Mucosa of descending colon (tissue), 3 donors: ENCODE data around the gene OPRD1. TPM values are rescaled to one million over a fixed set of nuclear protein-coding genes. Genes with fewer than 3 reads are reported as not detected.

Experiments used
- ATAC-seq: fragments of 200-7000 bp; cut with Tn5 transposase; one replicate; pipeline ENCODE4 v1.9.1; 2020; ENCODE audit warnings: mild to moderate bottlenecking, moderate library complexity
- DNase-seq, 3 donors: peaks; one replicate each; pipeline ENCODE4 v3.0.0-alpha.2; 2020
- H3K36me3 ChIP-seq: fragments of 200-600 bp; one replicate; pipeline ENCODE4 v1.8.0; 2021; ENCODE audit warnings: low read depth, mild to moderate bottlenecking
- H3K4me1 ChIP-seq: fragments of 200-600 bp; one replicate; pipeline ENCODE4 v1.8.0; 2021; ENCODE audit warnings: low read depth, mild to moderate bottlenecking
- H3K4me3 ChIP-seq: fragments of 200-600 bp; one replicate; pipeline ENCODE4 v1.8.0; 2021; ENCODE audit warnings: mild to moderate bottlenecking
- H3K9me3 ChIP-seq: fragments of 200-600 bp; one replicate; pipeline ENCODE4 v1.8.0; 2021; ENCODE audit warnings: mild to moderate bottlenecking
- CTCF ChIP-seq: fragments of 200-600 bp; IDR thresholded peaks from one replicate; pipeline ENCODE4 v1.8.0; 2022; ENCODE audit warnings: antibody characterized with exemption, mild to moderate bottlenecking
- intact Hi-C, 2 donors: fragments of 100-400 bp; cut with DNase I in 1 of 2; cut with micrococcal nuclease in 1 of 2; formaldehyde crosslinking; loops; one replicate each; pipeline versions ENCODE4 v1.11.0 to v1.11.1; 2022; cut with DNase I, micrococcal nuclease
- total RNA-seq, 3 donors: library from RNA; stranded (reverse); fragmentation: NEBNext Ultra II Directional in 2 of 3; extraction: Animal tissue kit (Norgen Biotek cat#: 25700) in 2 of 3; gene quantifications; one replicate each; pipeline versions ENCODE4 v1.2.1 to v1.2.4, GENCODE V29; 2021 to 2023
- donor health status: DM: no; HTN: no; CAD: no; lungs with moderate emphysema.
- donor health status: DM: no; HTN: no; CAD: no.
- donor health status: DM: no; HTN: yes; CAD: no.

OPRD1 gene
- total RNA-seq, 3 donors from 2014 or later: 0.06 to 1.1 (median 0.48) TPM

GRCh38 chr1:28803662-28804061, 8.3 kb upstream of the OPRD1 start:
- Histone ChIP-seq H3K4me3 (no peak overlapping the region), H3K9me3 (no peaks in the 10 kb centered on the region), H3K4me1 (no peaks in the 10 kb centered on the region), H3K36me3 (no peaks in the 10 kb centered on the region)
- DNase-seq (no peak), ATAC-seq (no peak)
- intact Hi-C loops: no loop called here
- no peak for TF ChIP-seq CTCF

GRCh38 chr1:28804071-28804470, 7.9 kb upstream of the OPRD1 start:
- no peaks in the 10 kb centered on the region for H3K4me1 ChIP-seq
- H3K4me3 ChIP-seq: no peak overlapping the region
- DNase-seq: no peak
- no peaks in the 10 kb centered on the region for H3K36me3 ChIP-seq
- no peak for TF ChIP-seq CTCF
- ATAC-seq: no peak
- no peaks in the 10 kb centered on the region for H3K9me3 ChIP-seq
- intact Hi-C loops: no loop called here

GRCh38 chr1:28807046-28807445, 4.9 kb upstream of the OPRD1 start:
- TF ChIP-seq CTCF: no peak
- Histone ChIP-seq H3K4me3 (no peak overlapping the region), H3K9me3 (no peaks in the 10 kb centered on the region), H3K36me3 (no peaks in the 10 kb centered on the region), H3K4me1 (no peaks in the 10 kb centered on the region)
- intact Hi-C loops: no loop called here
- no peak for ATAC-seq
- DNase-seq: no peak

- TF ChIP-seq CTCF: no peak
- no peaks in the 10 kb centered on the region for H3K4me1 ChIP-seq
- no peak overlapping the region for H3K4me3 ChIP-seq
- intact Hi-C loops: no loop called here
- H3K9me3 ChIP-seq: no peaks in the 10 kb centered on the region
- H3K36me3 ChIP-seq: no peaks in the 10 kb centered on the region
- ATAC-seq (no peak), DNase-seq (no peak)
Measured at GRCh38 chr1:28807986-28808385, 4.0 kb upstream of the OPRD1 start.

GRCh38 chr1:28811369-28811765, 603 bp upstream of the OPRD1 start:
- intact Hi-C loops: no loop called here
- DNase-seq: no peak
- H3K9me3 ChIP-seq: no peaks in the 10 kb centered on the region
- no peak for TF ChIP-seq CTCF
- no peaks in the 10 kb centered on the region for H3K36me3 ChIP-seq
- H3K4me1 ChIP-seq: no peaks in the 10 kb centered on the region
- no peak overlapping the region for H3K4me3 ChIP-seq
- ATAC-seq: no peak

GRCh38 chr1:28812669-28813468, 899 bp downstream of the OPRD1 start:
- Histone ChIP-seq H3K9me3 (no peaks in the 10 kb centered on the region), H3K36me3 (no peaks in the 10 kb centered on the region), H3K4me3 (no peak overlapping the region), H3K4me1 (no peaks in the 10 kb centered on the region)
- intact Hi-C loops: no loop called here
- TF ChIP-seq CTCF: no peak
- ATAC-seq (peak; percentile 48), DNase-seq (no peak)
